B cell (primary cell): ENCODE data around the gene HTR3C. TPM values are rescaled to one million over a fixed set of nuclear protein-coding genes. Genes with fewer than 3 reads are reported as not detected.

Experiments
- ATAC-seq: fragments of 200-7000 bp; cut with Tn5 transposase; one replicate; pipeline ENCODE4 v1.10.0; 2021; ENCODE audit warnings: low read depth, mild to moderate bottlenecking, moderate number of reproducible peaks, moderate library complexity
- CTCF ChIA-PET: fragments of 350-600 bp; sonication (Branson Sonifier 250); formaldehyde crosslinking; loops from one replicate; lab custom pipeline; 2021; ENCODE audit warnings: antibody characterized with exemption, inconsistent platforms; lab: Charles Lee
- POLR2A ChIA-PET: fragments of 350-600 bp; sonication (Branson Sonifier 250); formaldehyde crosslinking; loops from one replicate; lab custom pipeline; 2021; ENCODE audit warnings: antibody characterized with exemption; lab: Charles Lee
- DNase-seq: peaks from one replicate; pipeline ENCODE4 v3.0.0; 2013
- H2AFZ ChIP-seq: 2 replicates; pipeline ENCODE4 v1.6.1; 2012; ENCODE audit warnings: mild to moderate bottlenecking, low read depth, low read length; ENCODE audit not compliant: insufficient read depth, poor library complexity, severe bottlenecking
- H3K27ac ChIP-seq, 2 donors: 1 replicate in 1 of 2; 2 replicates in 1 of 2; pipeline ENCODE4 v1.5.1; 2012 to 2013; ENCODE audit warnings: low read length in 2 of 2, mild to moderate bottlenecking in 2 of 2, moderate library complexity in 1 of 2
- H3K27me3 ChIP-seq, 4 experiments: fragments of 200-600 bp in 1 of 4; sonication (generic) in 1 of 4; replicated peaks in 1 of 4; 1 replicate in 2 of 4; 2 replicates in 2 of 4; pipeline versions ENCODE4 v1.6.1 to v1.7.0; 2013 to 2016; ENCODE audit warnings: low read length in 3 of 4, mild to moderate bottlenecking in 2 of 4, mixed read lengths in 1 of 4, moderate library complexity in 1 of 4; ENCODE audit not compliant: insufficient read depth in 4 of 4, control insufficient read depth in 3 of 4; ENCODE audit errors: control extremely low read depth in 1 of 4
- H3K36me3 ChIP-seq, 2 experiments: replicated peaks in 1 of 2; 1 replicate in 1 of 2; 2 replicates in 1 of 2; pipeline versions ENCODE4 v1.6.1 to v1.7.1; 2013; ENCODE audit warnings: low read length in 1 of 2; ENCODE audit not compliant: insufficient read depth in 2 of 2, control insufficient read depth in 1 of 2; ENCODE audit errors: control extremely low read depth in 1 of 2, extremely low read depth in 1 of 2
- H3K4me1 ChIP-seq, 2 donors: fragments of 200-600 bp in 1 of 2; sonication (generic) in 1 of 2; 1 replicate in 1 of 2; 2 replicates in 1 of 2; pipeline versions ENCODE4 v1.5.1 to v1.6.1; 2013 to 2017; ENCODE audit warnings: low read length in 2 of 2; ENCODE audit not compliant: control insufficient read depth in 2 of 2, insufficient read depth in 2 of 2
- H3K4me2 ChIP-seq: replicated peaks from 2 replicates; pipeline ENCODE3; 2012; ENCODE audit warnings: mild to moderate bottlenecking, low read depth, low read length; ENCODE audit not compliant: poor library complexity, severe bottlenecking
- H3K4me3 ChIP-seq, 5 experiments: fragments of 200-600 bp in 1 of 5; sonication (generic) in 1 of 5; 1 replicate in 3 of 5; 2 replicates in 2 of 5; pipeline versions ENCODE4 v1.5.1 to v1.7.0; 2011 to 2016; ENCODE audit warnings: low read length in 4 of 5, mild to moderate bottlenecking in 4 of 5, low read depth in 2 of 5, control low read depth in 1 of 5, moderate library complexity in 1 of 5; ENCODE audit not compliant: insufficient read depth in 1 of 5; ENCODE audit errors: control extremely low read depth in 1 of 5, extremely low read depth in 1 of 5
- H3K79me2 ChIP-seq: fragments of 200-600 bp; sonication (generic); one replicate; pipeline ENCODE4 v1.6.0; 2016; ENCODE audit warnings: low read length; ENCODE audit not compliant: control insufficient read depth, insufficient read depth
- H3K9ac ChIP-seq: fragments of 200-600 bp; sonication (generic); 2 replicates; pipeline ENCODE4 v1.6.1; 2017; ENCODE audit warnings: mild to moderate bottlenecking, low read length, moderate library complexity
- H3K9me3 ChIP-seq, 3 donors: one replicate each; pipeline versions ENCODE4 v1.6.1 to v1.7.1; 2013; ENCODE audit warnings: low read length in 2 of 3; ENCODE audit not compliant: control insufficient read depth in 2 of 3, insufficient read depth in 1 of 3; ENCODE audit errors: control extremely low read depth in 1 of 3
- H4K20me1 ChIP-seq: 2 replicates; pipeline ENCODE4 v1.6.0; 2012; ENCODE audit warnings: mild to moderate bottlenecking, low read length; ENCODE audit not compliant: insufficient read depth, control insufficient read depth, poor library complexity, severe bottlenecking
- H3K27ac Mint-ChIP-seq: one replicate; pipeline ENCODE4 v1.8.0; 2021; ENCODE audit warnings: mixed read lengths
- H3K27me3 Mint-ChIP-seq: one replicate; pipeline ENCODE4 v1.8.0; 2021; ENCODE audit warnings: mixed read lengths
- H3K4me1 Mint-ChIP-seq: one replicate; pipeline ENCODE4 v1.8.0; 2021; ENCODE audit warnings: mixed read lengths
- H3K4me3 Mint-ChIP-seq: one replicate; pipeline ENCODE4 v1.8.0; 2021; ENCODE audit warnings: mixed read lengths
- H3K9me3 Mint-ChIP-seq: one replicate; pipeline ENCODE4 v1.8.0; 2022; ENCODE audit warnings: mixed read lengths; ENCODE audit not compliant: insufficient read depth
- EZH2 ChIP-seq: IDR thresholded peaks from 2 replicates; pipeline ENCODE4 v1.6.1; 2012; ENCODE audit warnings: borderline replicate concordance, low read depth, mild to moderate bottlenecking, moderate library complexity, low read length; ENCODE audit not compliant: insufficient read depth, poor library complexity, severe bottlenecking
- WGBS: methylation state at CpG from one replicate; pipeline ENCODE4 v1.1.5; 2013; ENCODE audit warnings: missing lambda C conversion rate; ENCODE audit not compliant: insufficient coverage; 5-methylcytosine and 5-hydroxymethylcytosine counted together
- intact Hi-C: fragments of 100-400 bp; cut with micrococcal nuclease; formaldehyde crosslinking; loops from one replicate; pipeline ENCODE4 v1.10.0; 2022
- polyA plus RNA-seq: library from polyadenylated mRNA; depleted of rRNA; stranded (reverse); fragments of >200 nt; gene quantifications from 2 replicates; pipeline ENCODE4 v1.2.3, GENCODE V29; 2012
- total RNA-seq, 2 donors: library from RNA; stranded (reverse); fragments of 120-200 nt in 1 of 2; gene quantifications; 1 replicate in 1 of 2; 2 replicates in 1 of 2; pipeline versions ENCODE4 v1.2.3 to v1.2.4, GENCODE V29; 2013 to 2022
- TF ChIP-seq, protein P1 (sequence below): fragments of 200-600 bp; IDR thresholded peaks from one replicate; pipeline ENCODE4 v1.8.0; 2022; ENCODE audit warnings: antibody characterized with exemption, mild to moderate bottlenecking

The HTR3C gene
- total and polyA plus RNA-seq, 2 donors (not counting 1 experiment from before 2014, with no cell fraction given), result not detected

DNA sequence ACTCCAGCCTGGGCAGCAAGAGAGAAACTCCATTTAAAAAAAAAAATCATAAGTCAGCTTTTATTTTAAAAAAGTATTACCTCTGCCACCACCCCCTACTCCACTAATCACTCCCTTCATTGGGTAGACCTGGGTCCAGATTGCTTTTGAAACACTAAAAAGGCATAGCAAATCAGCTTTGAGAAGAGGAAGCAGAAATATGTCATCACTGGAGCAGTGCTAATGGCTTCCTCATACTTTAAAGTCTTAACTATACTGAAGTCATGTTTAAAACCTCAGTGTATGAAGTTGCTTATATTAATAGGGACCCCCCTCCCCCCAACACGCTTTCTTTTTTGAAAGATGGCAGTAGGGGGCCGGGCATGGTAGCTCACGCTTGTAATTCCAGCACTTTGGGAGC lies 22.3 kb upstream of the HTR3C start:
- no CpG with 5 or more reads among the region's 3 CpGs for WGBS
- Mint-ChIP-seq H3K4me3 (no peak overlapping the region), H3K27ac (no peak overlapping the region), H3K4me1 (no peaks in the 10 kb centered on the region), H3K27me3 (peaks cover 23% of the 10 kb centered on the region), H3K9me3 (no peaks in the 10 kb centered on the region)
- no peaks in the 10 kb centered on the region for H3K4me1 ChIP-seq
- no peaks in the 10 kb centered on the region for H3K9me3 ChIP-seq
- DNase-seq (no peak), ATAC-seq (no peak)
- intact Hi-C loops, result no loop called here
- H2AFZ ChIP-seq, result no peak overlapping the region
- H4K20me1 ChIP-seq, result no peaks in the 10 kb centered on the region
- no peak overlapping the region for H3K4me3 ChIP-seq
- no peak for TF ChIP-seq EZH2
- TF ChIP-seq, protein P1, sequence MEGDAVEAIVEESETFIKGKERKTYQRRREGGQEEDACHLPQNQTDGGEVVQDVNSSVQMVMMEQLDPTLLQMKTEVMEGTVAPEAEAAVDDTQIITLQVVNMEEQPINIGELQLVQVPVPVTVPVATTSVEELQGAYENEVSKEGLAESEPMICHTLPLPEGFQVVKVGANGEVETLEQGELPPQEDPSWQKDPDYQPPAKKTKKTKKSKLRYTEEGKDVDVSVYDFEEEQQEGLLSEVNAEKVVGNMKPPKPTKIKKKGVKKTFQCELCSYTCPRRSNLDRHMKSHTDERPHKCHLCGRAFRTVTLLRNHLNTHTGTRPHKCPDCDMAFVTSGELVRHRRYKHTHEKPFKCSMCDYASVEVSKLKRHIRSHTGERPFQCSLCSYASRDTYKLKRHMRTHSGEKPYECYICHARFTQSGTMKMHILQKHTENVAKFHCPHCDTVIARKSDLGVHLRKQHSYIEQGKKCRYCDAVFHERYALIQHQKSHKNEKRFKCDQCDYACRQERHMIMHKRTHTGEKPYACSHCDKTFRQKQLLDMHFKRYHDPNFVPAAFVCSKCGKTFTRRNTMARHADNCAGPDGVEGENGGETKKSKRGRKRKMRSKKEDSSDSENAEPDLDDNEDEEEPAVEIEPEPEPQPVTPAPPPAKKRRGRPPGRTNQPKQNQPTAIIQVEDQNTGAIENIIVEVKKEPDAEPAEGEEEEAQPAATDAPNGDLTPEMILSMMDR, result no peak
- CTCF ChIA-PET, result interaction anchor here (1.4 kb wide), 1 partner anchor 13 kb away, joined by 3 read pairs; the partner anchor contains the start of gene ABCC5
- H3K36me3 ChIP-seq, result no peaks in the 10 kb centered on the region
- no peak overlapping the region for H3K27ac ChIP-seq
- no peak overlapping the region for H3K9ac ChIP-seq
- H3K79me2 ChIP-seq, result no peaks in the 10 kb centered on the region
- H3K27me3 ChIP-seq, result no peaks in the 10 kb centered on the region
- no peak overlapping the region for H3K4me2 ChIP-seq
- POLR2A ChIA-PET, result no interaction called here

- Histone ChIP-seq H3K4me1 (no peaks in the 10 kb centered on the region), H3K9me3 (no peaks in the 10 kb centered on the region), H4K20me1 (no peaks in the 10 kb centered on the region), H3K27me3 (no peaks in the 10 kb centered on the region), H3K9ac (no peak within 1 kb of the TSS), H3K4me3 (no peak within 1 kb of the TSS), H3K4me2 (no peak within 1 kb of the TSS), H3K36me3 (no peaks in the 10 kb centered on the region), H3K27ac (no peak within 1 kb of the TSS), H3K79me2 (no peaks in the 10 kb centered on the region), H2AFZ (no peak within 1 kb of the TSS)
- H3K4me3 Mint-ChIP-seq, result no peak within 1 kb of the TSS
- no peaks in the 10 kb centered on the region for H3K9me3 Mint-ChIP-seq
- H3K27me3 Mint-ChIP-seq, result peaks cover 19% of the 10 kb centered on the region
- no peaks in the 10 kb centered on the region for H3K4me1 Mint-ChIP-seq
- DNase-seq (no peak), ATAC-seq (no peak)
- 31% methylated on average over 2 of the region's 4 CpGs for WGBS
- intact Hi-C loops, result no loop called here
- POLR2A ChIA-PET, result no interaction called here
- TF ChIP-seq, protein P1, result no peak
- no peak for TF ChIP-seq EZH2
- CTCF ChIA-PET, result no interaction called here
- H3K27ac Mint-ChIP-seq, result no peak within 1 kb of the TSS
Measured at GRCh38 chr3:184031187-184031792, 21.6 kb upstream of the HTR3C start, which contains the start of gene HTR3D. Gene HTR3D (plus strand): TSS chr3:184031742. CDS start chr3:184031742, 0 bp downstream.
